ENCODE results near the gene ATP2A3.

The ATP2A3 gene

DNA sequence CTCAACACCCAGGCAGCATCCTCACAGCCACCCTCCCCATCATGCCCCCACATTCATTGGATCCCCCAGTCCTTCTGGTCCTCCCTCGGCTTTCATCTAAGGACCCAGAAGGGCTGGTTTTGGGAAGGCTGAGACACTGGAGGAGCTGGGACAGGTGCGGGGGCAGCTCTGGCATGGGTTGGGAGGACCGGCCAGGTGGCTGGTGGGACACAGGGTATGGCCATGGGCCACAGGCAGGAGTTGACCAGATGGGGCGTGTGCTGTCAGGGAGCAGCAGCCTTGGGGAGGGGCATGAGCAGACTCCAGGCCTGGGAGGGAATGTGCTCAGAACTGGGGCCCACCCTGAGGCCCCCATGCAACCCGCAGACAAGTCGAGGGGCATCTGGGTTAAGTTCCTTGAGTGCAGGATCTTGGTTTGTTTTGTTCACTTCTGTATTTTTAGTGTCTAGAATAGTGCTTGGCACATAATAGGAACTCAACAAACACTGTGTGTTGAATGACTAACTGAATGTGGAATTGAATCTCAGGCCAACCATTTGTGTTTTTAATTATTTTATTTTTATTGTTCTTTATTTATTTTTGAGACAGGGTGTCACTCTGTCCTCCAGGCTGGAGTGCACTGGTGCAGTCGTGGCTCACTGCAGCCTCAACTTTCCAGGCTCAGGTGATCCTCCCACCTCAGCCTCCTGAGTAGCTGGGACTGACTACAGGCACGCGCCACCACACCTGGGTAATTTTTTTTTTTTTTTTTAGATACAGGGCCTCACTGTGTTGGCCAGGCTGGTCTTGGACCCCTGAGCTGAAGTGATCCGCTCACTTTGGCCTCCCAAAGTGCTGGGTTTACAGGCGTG is 53.6 kb downstream of the ATP2A3 start:
- no peak for DNase-seq (ENCODE audit: low read depth)

DNA sequence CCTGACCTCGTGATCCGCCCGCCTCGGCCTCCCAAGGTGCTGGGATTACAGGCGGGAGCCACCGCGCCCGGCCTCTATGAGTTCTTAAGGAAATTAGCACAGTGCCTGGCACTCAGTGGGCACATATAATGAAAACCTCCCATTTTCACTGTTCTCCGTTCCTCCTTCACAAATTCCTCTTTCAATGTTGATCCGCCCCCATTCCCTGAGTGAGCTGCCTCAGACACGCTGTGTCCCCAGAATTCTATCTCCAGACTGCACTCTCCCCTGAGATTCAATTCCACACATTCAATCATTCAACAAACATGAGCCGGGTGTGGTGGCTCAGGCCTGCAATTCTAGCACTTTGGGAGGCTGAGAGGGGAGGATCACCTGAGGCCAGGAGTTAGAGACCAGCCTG is 55.0 kb downstream of the ATP2A3 start:
- DNase-seq (ENCODE audit: low read depth) = no peak

- no peak for DNase-seq (ENCODE audit: low read depth)
Measured at GRCh38 chr17:3907483-3908216, 56.6 kb downstream of the ATP2A3 start.

GRCh38 chr17:3906881-3907280 is 57.4 kb downstream of the ATP2A3 start:
- no peak for DNase-seq (ENCODE audit: low read depth)

GRCh38 chr17:3905017-3905520 is 59.2 kb downstream of the ATP2A3 start:
- no peak for DNase-seq (ENCODE audit: low read depth)

DNA sequence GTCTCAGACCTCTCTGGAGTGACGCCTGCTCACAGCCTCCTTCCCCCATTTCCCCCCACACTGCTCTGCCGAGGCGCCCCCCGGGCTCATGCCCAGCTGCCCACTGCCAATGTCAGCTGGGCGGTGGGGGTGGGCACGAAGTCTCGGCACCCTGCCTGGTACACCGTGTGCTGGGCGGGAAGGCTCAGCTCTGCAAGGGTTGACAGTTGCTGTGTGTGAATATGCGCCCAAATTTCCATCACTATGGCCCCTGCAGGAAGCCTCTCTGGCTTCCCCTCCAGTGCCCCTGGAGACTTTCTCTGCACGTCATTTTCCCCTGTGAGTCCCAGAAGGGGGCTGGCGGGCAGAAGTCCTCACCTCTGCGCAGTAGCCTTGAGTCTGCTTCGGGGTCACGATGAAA is 59.7 kb downstream of the ATP2A3 start:
- DNase-seq (ENCODE audit: low read depth) = no peak

GRCh38 chr17:3903881-3904290 is 60.4 kb downstream of the ATP2A3 start:
- DNase-seq (ENCODE audit: low read depth) = no peak

GRCh38 chr17:3903051-3903825 is 61.0 kb downstream of the ATP2A3 start:
- no peak for DNase-seq (ENCODE audit: low read depth)

GRCh38 chr17:3900646-3901045 is 63.6 kb downstream of the ATP2A3 start:
- DNase-seq (ENCODE audit: low read depth) = no peak

DNA sequence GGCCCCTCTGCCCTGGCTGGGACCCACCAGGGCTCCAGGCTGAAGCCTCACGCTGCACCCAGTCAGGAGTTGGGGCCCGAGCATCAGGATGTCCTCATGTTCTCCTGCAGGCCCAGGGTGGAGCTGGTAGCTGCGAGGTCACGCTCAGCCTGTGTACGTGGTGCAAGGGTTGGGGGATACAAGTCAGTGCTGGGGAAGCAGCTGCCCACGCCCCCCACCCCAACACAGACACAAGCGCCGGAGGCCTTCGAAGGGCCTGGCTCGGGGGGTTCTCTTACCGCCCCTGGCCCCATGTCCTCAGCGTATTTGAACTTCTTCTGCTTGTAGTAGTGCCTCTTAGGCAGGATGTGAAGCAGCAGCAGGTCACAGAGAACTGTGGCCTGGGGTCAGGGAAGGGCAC is 66.5 kb downstream of the ATP2A3 start:
- no peak for DNase-seq (ENCODE audit: low read depth)

DNA sequence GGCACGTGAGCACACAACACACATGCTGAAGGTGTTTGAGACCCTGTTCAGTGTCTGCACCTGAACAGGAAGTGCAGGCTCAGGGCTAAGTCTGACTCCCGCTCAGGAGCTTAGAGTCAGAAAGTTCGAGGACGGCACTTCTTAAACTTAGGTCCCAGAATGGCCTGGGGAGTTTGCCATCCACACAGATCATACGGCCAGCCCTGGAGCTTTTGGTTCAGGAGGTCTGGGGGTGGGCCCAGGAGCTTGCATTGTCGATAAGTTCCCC is 67.3 kb downstream of the ATP2A3 start:
- no peak for DNase-seq (ENCODE audit: low read depth)

- no peak for DNase-seq (ENCODE audit: low read depth)
Measured at GRCh38 chr17:3896108-3896967, 67.9 kb downstream of the ATP2A3 start.

DNA sequence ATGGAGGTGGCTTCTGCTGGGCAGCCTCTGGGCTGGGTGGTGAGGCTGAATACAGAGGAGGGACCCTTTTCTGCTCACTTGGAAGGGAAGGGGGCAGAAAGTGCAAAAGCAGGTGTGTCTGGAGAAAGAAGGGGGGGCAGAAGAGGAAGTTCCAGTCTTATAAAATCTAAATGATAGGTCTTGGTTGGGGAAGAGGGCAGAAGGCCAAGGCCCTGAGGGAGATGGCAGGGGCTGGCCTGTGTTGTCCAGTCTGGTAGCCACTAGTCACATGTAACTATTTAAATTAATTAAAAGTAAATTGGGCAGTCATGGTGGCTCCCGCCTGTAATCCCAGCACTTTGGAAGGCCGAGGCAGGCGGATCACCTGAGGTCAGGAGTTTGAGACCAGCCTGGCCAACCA is 68.9 kb downstream of the ATP2A3 start:
- no peak for DNase-seq (ENCODE audit: low read depth)

- DNase-seq (ENCODE audit: low read depth) = no peak
Measured at GRCh38 chr17:3894911-3895343, 69.3 kb downstream of the ATP2A3 start.

GRCh38 chr17:3894188-3894587 is 70.0 kb downstream of the ATP2A3 start:
- DNase-seq (ENCODE audit: low read depth) = no peak

DNA sequence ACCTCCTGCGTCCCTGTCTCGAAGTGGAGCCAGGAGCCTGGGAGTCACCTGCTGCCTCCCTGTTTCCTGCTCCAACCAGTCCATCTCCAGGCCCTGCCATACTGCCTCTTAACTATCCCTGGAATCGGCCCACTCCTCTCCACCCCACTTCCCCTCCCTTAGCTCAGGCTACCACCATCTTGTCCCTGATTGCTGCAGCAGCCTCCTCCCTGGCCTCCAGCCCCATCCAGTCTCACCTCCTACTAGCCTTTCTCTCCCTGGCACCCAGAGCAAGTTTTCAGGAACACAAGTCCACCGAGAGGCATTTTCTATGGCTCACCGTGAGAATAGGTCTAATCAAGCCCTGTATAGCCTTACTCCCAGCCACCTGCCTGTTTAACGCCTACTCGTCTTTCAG is 70.5 kb downstream of the ATP2A3 start:
- DNase-seq (ENCODE audit: low read depth) = no peak

GRCh38 chr17:3893003-3893719 is 71.1 kb downstream of the ATP2A3 start, which contains the start of gene CAMKK1:
Gene CAMKK1, minus strand, starts transcription at chr17:3893053. Its CDS starts 7,366 bp downstream, at chr17:3885687.
- peak; percentile 83 for DNase-seq (ENCODE audit: low read depth)

- DNase-seq (ENCODE audit: low read depth) = peak; percentile 64
Measured at GRCh38 chr17:3892095-3892998, 71.9 kb downstream of the ATP2A3 start.

DNA sequence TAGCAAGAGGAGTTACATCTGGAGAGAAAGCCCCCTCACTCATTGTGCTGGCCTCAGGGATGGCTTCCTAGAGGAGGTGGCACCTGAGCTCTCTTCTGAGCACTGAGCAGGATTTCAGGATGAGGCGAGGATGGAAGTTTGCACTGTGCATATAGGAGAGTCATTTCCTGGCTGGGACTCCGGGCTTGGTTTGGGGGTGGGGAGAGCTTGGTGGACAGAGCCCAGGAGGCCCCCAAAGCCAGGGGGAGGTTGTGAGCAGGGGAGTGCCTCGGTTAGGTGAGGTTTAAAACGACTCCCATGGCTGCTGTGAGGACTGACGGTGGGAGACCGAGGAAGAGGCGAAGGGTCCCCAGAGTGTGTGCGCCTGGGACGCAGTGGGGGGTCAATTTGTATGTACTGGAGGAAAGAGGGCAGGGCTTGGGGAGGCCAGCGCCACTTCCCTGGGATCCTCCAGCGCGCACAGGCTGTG is 72.6 kb downstream of the ATP2A3 start:
- DNase-seq (ENCODE audit: low read depth) = no peak

- no peak for DNase-seq (ENCODE audit: low read depth)
Measured at GRCh38 chr17:3890878-3891219, 73.4 kb downstream of the ATP2A3 start.
